Measurements from ENCODE around the gene RELN. TPM values are rescaled to one million over a fixed set of nuclear protein-coding genes. Genes with fewer than 3 reads are reported as not detected.

The RELN gene
- total RNA-seq, 2 donors from 2014 or later, result 6.9 to 8.0 TPM

DNA sequence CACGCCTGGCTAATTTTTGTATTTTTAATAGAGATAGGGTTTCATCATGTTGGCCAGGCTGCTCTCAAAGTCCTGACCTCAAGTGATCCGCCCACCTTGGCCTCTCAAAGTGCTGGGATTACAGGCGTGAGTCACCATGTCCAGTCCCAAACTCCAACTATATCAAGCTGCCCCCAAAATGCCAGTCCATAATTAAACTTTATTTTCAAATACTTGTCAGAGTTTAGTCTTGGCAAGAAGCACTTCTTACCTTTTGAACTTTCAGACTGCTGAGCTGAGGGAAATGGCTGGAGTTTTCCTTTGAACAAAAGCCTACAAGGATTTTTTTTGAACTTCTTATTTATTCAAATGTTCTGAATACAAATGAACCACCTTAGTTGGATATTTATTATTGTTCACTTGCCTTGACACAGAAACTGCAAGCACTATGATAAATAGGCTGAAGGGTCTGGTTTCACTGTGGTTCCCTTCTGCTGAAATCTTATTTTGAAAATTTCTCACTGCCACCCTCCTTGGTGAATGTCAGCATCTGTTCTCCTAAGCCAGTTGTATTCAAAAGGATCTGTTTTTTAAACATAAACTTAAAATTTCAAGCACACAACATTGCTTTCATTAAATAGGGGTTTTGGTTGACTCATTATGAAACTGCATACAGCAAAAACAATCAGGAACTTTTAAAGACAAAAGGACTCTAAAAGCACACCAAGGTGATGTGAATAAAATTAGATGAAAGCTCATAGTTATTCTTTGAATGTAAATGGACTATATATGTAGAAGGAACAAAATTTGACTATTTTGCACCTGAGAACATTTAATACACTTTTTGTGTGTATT is 441.8 kb downstream of the RELN start:
- H3K27ac ChIP-seq, result no peak overlapping the region
- H3K9me3 ChIP-seq, result no peaks in the 10 kb centered on the region
- H3K27me3 ChIP-seq, result no peaks in the 10 kb centered on the region
- H3K36me3 ChIP-seq, result no peaks in the 10 kb centered on the region
- no peak overlapping the region for H3K4me3 ChIP-seq
- DNase-seq (ENCODE audit: low spot score), result no peak
- TF ChIP-seq, protein P1, sequence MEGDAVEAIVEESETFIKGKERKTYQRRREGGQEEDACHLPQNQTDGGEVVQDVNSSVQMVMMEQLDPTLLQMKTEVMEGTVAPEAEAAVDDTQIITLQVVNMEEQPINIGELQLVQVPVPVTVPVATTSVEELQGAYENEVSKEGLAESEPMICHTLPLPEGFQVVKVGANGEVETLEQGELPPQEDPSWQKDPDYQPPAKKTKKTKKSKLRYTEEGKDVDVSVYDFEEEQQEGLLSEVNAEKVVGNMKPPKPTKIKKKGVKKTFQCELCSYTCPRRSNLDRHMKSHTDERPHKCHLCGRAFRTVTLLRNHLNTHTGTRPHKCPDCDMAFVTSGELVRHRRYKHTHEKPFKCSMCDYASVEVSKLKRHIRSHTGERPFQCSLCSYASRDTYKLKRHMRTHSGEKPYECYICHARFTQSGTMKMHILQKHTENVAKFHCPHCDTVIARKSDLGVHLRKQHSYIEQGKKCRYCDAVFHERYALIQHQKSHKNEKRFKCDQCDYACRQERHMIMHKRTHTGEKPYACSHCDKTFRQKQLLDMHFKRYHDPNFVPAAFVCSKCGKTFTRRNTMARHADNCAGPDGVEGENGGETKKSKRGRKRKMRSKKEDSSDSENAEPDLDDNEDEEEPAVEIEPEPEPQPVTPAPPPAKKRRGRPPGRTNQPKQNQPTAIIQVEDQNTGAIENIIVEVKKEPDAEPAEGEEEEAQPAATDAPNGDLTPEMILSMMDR (IDR thresholded peaks at IDR 0.05), result no peak
- no peaks in the 10 kb centered on the region for H3K4me1 ChIP-seq

DNA sequence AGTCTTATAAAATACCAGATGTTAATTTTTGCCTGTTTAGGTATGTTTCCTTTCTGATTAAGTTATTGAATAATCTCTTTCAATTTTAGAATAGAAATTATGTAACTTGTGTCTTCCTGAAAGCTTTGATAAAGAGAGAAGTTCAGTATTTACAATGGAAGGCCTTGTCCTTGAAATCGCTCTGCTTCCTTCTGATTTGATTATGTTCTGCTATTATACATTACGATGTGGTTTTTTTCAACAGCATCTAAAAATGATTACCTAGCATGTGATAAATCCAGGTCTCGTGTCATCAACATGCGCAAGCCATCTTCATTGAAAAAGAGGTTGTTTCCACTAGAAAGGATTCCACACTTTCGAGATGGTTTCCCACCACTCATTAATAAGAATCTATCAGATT is 447.0 kb downstream of the RELN start:
- Histone ChIP-seq H3K27ac (no peak overlapping the region), H3K4me1 (no peaks in the 10 kb centered on the region), H3K27me3 (no peaks in the 10 kb centered on the region), H3K4me3 (no peak overlapping the region), H3K9me3 (no peaks in the 10 kb centered on the region), H3K36me3 (no peaks in the 10 kb centered on the region)
- TF ChIP-seq, protein P1 (IDR thresholded peaks at IDR 0.05), result no peak
- no peak for DNase-seq (ENCODE audit: low spot score)

DNA sequence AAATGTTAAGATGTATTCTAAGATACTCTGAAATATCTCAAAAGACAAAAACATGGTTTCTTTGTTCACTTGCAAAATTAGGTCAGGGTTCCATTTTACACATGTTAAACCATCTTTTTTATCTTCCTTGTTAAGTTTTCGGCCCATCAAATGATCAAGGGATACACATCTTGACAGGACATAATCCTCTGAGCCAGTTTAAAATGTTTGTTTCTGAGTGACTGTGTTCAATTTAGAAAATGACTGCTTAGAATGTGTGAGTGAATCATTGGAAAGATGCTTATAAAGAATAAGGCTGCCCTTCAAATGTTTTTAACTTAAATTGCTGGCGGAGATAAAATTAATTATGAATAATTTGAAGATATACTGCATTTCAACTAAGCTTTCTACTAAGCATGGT is 447.5 kb downstream of the RELN start:
- no peaks in the 10 kb centered on the region for H3K4me1 ChIP-seq
- H3K27me3 ChIP-seq, result no peaks in the 10 kb centered on the region
- no peaks in the 10 kb centered on the region for H3K36me3 ChIP-seq
- TF ChIP-seq, protein P1 (IDR thresholded peaks at IDR 0.05), result no peak
- no peak overlapping the region for H3K4me3 ChIP-seq
- no peak overlapping the region for H3K27ac ChIP-seq
- no peaks in the 10 kb centered on the region for H3K9me3 ChIP-seq
- DNase-seq (ENCODE audit: low spot score), result no peak

- DNase-seq (ENCODE audit: low spot score), result no peak
- Histone ChIP-seq H3K4me1 (no peaks in the 10 kb centered on the region), H3K27ac (peak overlapping the region; percentile 48 to 54), H3K36me3 (no peaks in the 10 kb centered on the region), H3K4me3 (no peak overlapping the region), H3K9me3 (no peaks in the 10 kb centered on the region), H3K27me3 (no peaks in the 10 kb centered on the region)
- TF ChIP-seq, protein P1 (IDR thresholded peaks at IDR 0.05), result no peak
Observed at GRCh38 chr7:103541026-103541425, 448.4 kb downstream of the RELN start.

- no peak overlapping the region for H3K4me3 ChIP-seq
- H3K4me1 ChIP-seq, result no peaks in the 10 kb centered on the region
- no peak for DNase-seq (ENCODE audit: low spot score)
- TF ChIP-seq, protein P1 (IDR thresholded peaks at IDR 0.05), result no peak
- no peaks in the 10 kb centered on the region for H3K27me3 ChIP-seq
- H3K36me3 ChIP-seq, result no peaks in the 10 kb centered on the region
- peak overlapping the region; percentile 48 to 54 for H3K27ac ChIP-seq
- H3K9me3 ChIP-seq, result no peaks in the 10 kb centered on the region
Observed at GRCh38 chr7:103540338-103540737, 449.1 kb downstream of the RELN start.

DNA sequence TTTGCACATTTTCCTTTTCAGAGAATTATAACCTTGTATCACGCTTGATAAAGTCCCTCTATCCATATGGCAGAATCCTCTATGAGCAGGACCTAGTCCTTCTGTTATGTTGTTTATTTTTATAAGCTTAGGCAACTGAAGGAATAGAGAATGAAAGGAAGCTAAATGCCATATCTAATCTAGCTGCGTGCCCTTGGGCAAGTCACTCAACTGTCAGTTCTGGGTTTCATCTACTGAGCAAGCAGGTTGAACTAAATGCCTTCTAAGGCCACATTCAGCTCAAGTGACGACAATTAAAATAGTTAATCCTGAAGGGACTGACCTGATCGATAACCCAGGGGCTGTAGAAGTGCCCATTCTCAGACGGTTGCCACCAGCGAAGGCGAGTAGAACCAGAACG is 449.6 kb downstream of the RELN start:
- TF ChIP-seq, protein P1 (IDR thresholded peaks at IDR 0.05), result no peak
- H3K9me3 ChIP-seq, result no peaks in the 10 kb centered on the region
- DNase-seq (ENCODE audit: low spot score), result no peak
- no peak overlapping the region for H3K27ac ChIP-seq
- no peaks in the 10 kb centered on the region for H3K36me3 ChIP-seq
- H3K4me3 ChIP-seq, result no peak overlapping the region
- no peaks in the 10 kb centered on the region for H3K4me1 ChIP-seq
- no peaks in the 10 kb centered on the region for H3K27me3 ChIP-seq
